Hepatocyte (in vitro differentiated cells): ENCODE measurements around the gene DUOXA1.

Experiments used
- CTCF ChIP-seq: fragments of 200-600 bp; sonication (generic); IDR thresholded peaks from 2 replicates; pipeline ENCODE4 v1.5.1; 2016; ENCODE audit warnings: antibody characterized with exemption, mild to moderate bottlenecking; ENCODE audit not compliant: poor library complexity
- EZH2 ChIP-seq: fragments of 200-600 bp; sonication (generic); IDR thresholded peaks from 2 replicates; pipeline ENCODE4 v1.6.1; 2016; ENCODE audit warnings: antibody characterized with exemption, mild to moderate bottlenecking, borderline replicate concordance

- TF ChIP-seq CTCF (no peak), EZH2 (no peak)
Measured at GRCh38 chr15:45122719-45123118, 7.0 kb downstream of the DUOXA1 start.
